ENCODE measurements around the gene NPVF.
A peak's percentile ranks its signal among the peaks of the same experiment; 100 is the strongest.

The NPVF gene

DNA sequence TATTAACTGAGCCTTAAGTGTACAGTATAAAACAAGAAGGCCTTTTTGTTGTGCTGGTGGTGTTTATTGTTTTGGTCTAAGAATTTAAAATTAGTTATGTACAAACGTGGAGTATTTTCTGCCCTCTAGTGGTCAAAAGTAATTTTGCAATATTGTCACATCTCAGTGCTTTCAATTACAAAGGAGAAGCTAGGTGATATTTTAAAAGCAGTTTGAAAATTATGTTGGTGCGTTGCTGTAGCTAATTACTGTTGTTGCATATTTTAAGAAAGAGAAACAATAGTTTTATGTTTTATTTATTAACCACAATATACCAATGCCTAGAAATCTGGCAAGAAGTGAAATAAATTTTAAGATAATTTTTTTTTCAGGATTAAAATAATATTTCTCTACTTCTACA, 11.4 kb downstream of the NPVF start:
- peak; percentile 38 for DNase-seq (ENCODE audit: low read depth)
- TF ChIP-seq, protein P1, sequence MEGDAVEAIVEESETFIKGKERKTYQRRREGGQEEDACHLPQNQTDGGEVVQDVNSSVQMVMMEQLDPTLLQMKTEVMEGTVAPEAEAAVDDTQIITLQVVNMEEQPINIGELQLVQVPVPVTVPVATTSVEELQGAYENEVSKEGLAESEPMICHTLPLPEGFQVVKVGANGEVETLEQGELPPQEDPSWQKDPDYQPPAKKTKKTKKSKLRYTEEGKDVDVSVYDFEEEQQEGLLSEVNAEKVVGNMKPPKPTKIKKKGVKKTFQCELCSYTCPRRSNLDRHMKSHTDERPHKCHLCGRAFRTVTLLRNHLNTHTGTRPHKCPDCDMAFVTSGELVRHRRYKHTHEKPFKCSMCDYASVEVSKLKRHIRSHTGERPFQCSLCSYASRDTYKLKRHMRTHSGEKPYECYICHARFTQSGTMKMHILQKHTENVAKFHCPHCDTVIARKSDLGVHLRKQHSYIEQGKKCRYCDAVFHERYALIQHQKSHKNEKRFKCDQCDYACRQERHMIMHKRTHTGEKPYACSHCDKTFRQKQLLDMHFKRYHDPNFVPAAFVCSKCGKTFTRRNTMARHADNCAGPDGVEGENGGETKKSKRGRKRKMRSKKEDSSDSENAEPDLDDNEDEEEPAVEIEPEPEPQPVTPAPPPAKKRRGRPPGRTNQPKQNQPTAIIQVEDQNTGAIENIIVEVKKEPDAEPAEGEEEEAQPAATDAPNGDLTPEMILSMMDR (conservative IDR thresholded peaks at IDR 0.05; ENCODE audit: low read length), result peak; percentile 75
- H3K4me3 ChIP-seq (ENCODE audit: low read length), result no peak overlapping the region

DNA sequence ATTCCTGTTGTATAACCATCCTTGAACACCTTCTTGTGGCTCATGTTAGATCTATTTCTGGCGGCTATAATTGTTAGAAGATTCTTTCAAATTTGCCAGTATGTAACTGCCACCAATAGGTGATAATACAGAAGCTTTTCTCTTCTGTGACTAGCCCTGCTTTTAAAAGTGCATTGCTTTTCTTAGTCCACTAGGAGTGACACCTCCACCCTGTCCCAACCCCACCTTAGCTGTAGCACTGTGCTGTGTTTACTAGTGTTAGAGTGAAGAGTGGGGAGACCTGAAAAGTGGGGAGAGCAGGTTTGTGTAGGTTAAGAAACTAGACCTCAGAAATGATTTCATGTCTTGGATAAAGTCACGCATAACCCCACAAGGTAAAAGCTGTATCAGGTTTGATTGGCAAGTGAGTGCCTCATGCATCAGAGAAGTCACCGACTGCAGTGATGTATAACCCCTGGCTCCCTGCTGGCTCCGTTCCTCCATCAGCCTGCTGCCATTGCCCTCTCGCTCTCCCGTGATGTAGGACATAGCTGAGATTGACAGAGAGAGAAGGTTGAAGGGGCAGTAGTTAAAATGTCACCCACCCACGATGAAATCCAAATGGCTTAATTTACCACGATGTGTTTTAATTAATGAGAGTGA, 12.5 kb downstream of the NPVF start:
- no peak for DNase-seq (ENCODE audit: low read depth)
- H3K4me3 ChIP-seq (ENCODE audit: low read length), result no peak overlapping the region
- TF ChIP-seq, protein P1 (conservative IDR thresholded peaks at IDR 0.05; ENCODE audit: low read length), result no peak

GRCh38 chr7:25208525-25209221, 19.6 kb downstream of the NPVF start:
- no peak overlapping the region for H3K4me3 ChIP-seq (ENCODE audit: low read length)
- no peak for DNase-seq (ENCODE audit: low read depth)
- TF ChIP-seq, protein P1 (conservative IDR thresholded peaks at IDR 0.05; ENCODE audit: low read length), result no peak

DNA sequence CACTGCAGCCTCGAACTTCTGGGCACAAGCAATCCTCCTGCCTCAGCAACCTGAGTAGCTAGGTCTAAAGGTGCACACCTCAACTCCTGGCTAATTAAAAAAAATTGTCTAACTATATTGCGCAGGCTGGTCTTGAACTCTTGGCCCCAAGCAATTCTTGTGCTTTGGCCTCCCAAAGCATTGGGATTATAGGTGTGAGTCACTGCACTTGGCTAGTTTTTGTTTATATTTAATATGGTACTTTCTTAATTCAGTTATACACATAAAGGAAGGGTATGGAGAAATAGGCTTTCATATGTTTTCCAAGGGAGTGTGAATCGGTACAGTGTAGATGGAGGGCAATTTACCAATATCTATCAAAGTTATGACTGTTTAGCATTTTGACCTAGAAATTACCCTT, 20.4 kb downstream of the NPVF start:
- no peak overlapping the region for H3K4me3 ChIP-seq (ENCODE audit: low read length)
- TF ChIP-seq, protein P1 (conservative IDR thresholded peaks at IDR 0.05; ENCODE audit: low read length), result no peak
- DNase-seq (ENCODE audit: low read depth), result no peak

GRCh38 chr7:25206765-25207164, 21.5 kb downstream of the NPVF start:
- no peak overlapping the region for H3K4me3 ChIP-seq (ENCODE audit: low read length)
- TF ChIP-seq, protein P1 (conservative IDR thresholded peaks at IDR 0.05; ENCODE audit: low read length), result no peak
- no peak for DNase-seq (ENCODE audit: low read depth)

DNA sequence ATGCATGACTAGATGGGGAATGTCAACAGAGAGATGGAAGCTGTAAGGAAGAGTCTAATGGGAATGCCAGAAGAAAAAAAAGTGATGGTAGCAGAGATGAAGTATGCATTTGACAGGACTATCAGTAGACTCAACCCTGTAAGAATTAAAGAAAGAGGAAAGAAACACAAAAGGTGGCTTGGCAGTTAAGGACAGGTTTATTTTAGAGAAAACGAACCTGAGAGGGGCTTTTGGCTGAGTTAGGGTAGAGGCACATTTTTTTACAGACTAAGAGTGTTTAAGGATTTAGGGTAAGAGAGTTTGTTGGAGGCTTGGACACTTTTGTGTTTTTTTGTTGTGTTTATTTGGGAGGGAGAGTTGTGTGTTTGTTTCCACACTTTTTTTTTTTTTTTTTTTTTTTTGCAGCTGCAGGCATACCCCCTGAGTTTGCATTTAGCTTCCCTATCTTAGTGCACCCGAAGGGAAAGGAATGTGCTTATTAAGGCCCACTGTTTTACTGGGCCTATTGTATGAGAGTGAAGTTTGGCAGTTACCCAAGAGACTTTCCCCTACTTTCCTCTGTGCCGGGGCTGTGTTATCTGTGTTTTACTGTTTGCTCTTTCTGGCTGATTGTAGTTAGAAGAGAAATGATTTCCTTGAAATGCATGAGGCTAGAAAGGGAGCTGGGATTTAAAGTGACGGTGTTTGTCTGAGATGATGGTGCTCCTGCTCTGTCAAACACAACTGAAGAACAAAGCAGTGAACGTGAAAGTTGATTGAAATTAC, 32.0 kb downstream of the NPVF start:
- H3K4me3 ChIP-seq (ENCODE audit: low read length), result no peak overlapping the region
- TF ChIP-seq, protein P1 (conservative IDR thresholded peaks at IDR 0.05; ENCODE audit: low read length), result no peak
- no peak for DNase-seq (ENCODE audit: low read depth)
